ENCODE data around the gene NRCAM. TPM values are rescaled to one million over a fixed set of nuclear protein-coding genes. Genes with fewer than 3 reads are reported as not detected.

The NRCAM gene
- total RNA-seq, 5 donors from 2014 or later (not counting 1 experiment from before 2014, with no cell fraction given) = 3.1 to 10.7 (median 5.0) TPM

DNA sequence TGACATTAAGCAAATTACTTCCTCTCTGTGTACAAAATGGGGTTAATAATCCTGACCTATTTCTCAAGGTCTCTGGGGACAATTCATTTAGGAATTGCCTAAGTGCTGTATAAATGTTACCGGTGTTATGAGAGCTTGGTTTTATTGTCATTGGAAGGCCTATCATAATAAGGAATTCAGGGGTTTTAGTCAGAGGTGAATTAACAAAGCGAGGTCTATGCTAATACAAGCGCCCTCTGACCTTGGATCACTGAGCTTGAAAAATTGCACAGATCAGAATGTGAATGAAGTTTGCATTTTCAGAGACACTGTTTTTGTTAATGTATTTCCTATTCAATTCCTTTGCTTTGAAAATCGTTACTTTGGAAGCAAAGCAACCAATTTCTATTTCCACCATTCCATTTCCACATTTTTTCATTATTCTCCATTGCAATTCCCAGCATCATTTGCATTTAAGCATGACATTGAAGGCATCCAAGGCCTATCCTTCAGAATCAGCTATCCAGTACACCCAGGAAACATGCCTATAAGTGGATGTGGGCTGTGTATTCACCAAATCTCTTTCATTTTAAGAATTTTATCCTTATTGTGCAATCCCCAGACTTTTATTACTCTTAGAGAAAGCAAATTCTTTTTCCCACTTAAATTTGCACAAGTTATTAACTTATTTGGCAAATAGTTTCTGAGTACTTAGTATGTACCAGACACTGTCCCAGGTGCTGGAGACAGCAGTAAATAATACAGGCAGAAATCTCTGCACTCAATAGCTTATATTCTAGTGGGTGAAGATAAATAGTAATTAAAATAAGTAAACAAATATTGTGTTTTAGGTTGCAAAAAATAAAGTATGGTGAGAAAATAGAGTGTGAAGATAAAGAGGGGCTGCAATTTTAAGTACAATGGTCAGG is 133.1 kb downstream of the NRCAM start:
- POLR2A ChIA-PET = no interaction called here
- no peak overlapping the region for H3K27ac Mint-ChIP-seq

DNA sequence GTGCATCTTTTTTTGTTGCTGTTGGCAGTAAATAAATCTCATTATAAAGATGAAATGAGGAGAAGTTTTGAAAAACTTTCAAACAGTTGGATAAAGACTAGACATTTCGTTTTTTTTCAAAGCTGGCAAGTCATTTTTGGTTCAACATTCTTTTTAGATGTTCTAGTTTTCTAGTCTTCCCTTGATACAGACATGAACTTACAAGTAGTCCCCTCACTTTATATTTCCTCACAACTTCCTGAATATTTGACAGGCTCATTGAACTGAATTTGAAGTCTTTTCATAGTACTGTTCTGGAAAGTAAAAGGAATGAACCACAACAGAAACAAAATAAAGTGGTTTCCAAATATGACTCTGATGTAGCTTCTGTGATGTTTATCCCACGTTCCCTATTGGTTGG is 134.2 kb downstream of the NRCAM start:
- Histone ChIP-seq H3K27me3 (replicated peaks in 1 of 2; ENCODE audit: control insufficient read depth in 2 of 2, extremely low read depth in 1 of 2, insufficient read depth in 2 of 2, low read length in 1 of 2) (no peaks in the 10 kb centered on the region), H3K9me3 (no peaks in the 10 kb centered on the region), H3K36me3 (ENCODE audit: control insufficient read depth in 2 of 2, extremely low read depth in 1 of 2, insufficient read depth in 1 of 2, low read length in 1 of 2) (no peaks in the 10 kb centered on the region), H3K27ac (ENCODE audit: low read length) (no peak overlapping the region), H3K4me1 (ENCODE audit: control insufficient read depth in 1 of 2, extremely low read depth in 1 of 2, insufficient read depth in 2 of 2, low read length in 2 of 2) (no peaks in the 10 kb centered on the region), H3K4me3 (ENCODE audit: control insufficient read depth in 1 of 2, extremely low read depth in 1 of 2, low read length in 1 of 2) (no peak overlapping the region)
- H3K36me3 Mint-ChIP-seq = no peaks in the 10 kb centered on the region
- CTCF ChIA-PET = interaction anchor here in 1 of 2 donors (0.6 kb wide), 1 partner anchor 62 kb away, joined by 3 read pairs; no protein-coding TSS in a partner anchor
- POLR2A ChIA-PET = no interaction called here
- H3K4me1 Mint-ChIP-seq = no peaks in the 10 kb centered on the region
- WGBS (ENCODE audit: insufficient coverage) = 43% methylated on average over 1 of the region's 2 CpGs
- ATAC-seq (replicated peaks in 1 of 4) (no peak), DNase-seq (no peak)
- H3K27me3 Mint-ChIP-seq = peaks cover 0 to 5% of the 10 kb centered on the region in 2 donors
- H3K9me3 Mint-ChIP-seq = no peaks in the 10 kb centered on the region
- no peak overlapping the region for H3K4me3 Mint-ChIP-seq
- H3K27ac Mint-ChIP-seq = no peak overlapping the region

More for the DNA sequence above, 133.1 kb downstream of the NRCAM start:
- Histone ChIP-seq H3K4me1 (ENCODE audit: control insufficient read depth in 1 of 2, extremely low read depth in 1 of 2, insufficient read depth in 2 of 2, low read length in 2 of 2) (no peaks in the 10 kb centered on the region), H3K27ac (ENCODE audit: low read length) (no peak overlapping the region), H3K36me3 (ENCODE audit: control insufficient read depth in 2 of 2, extremely low read depth in 1 of 2, insufficient read depth in 1 of 2, low read length in 1 of 2) (no peaks in the 10 kb centered on the region), H3K4me3 (ENCODE audit: control insufficient read depth in 1 of 2, extremely low read depth in 1 of 2, low read length in 1 of 2) (no peak overlapping the region), H3K9me3 (no peaks in the 10 kb centered on the region), H3K27me3 (replicated peaks in 1 of 2; ENCODE audit: control insufficient read depth in 2 of 2, extremely low read depth in 1 of 2, insufficient read depth in 2 of 2, low read length in 1 of 2) (no peaks in the 10 kb centered on the region)
- H3K9me3 Mint-ChIP-seq = no peaks in the 10 kb centered on the region
- no peak for DNase-seq
- no peaks in the 10 kb centered on the region for H3K36me3 Mint-ChIP-seq
- ATAC-seq (replicated peaks in 1 of 4) = no peak
- H3K4me3 Mint-ChIP-seq = no peak overlapping the region
- 75% methylated on average over 2 of the region's 4 CpGs for WGBS (ENCODE audit: insufficient coverage)
- CTCF ChIA-PET = interaction anchor here in 1 of 2 donors (0.6 kb wide), 1 partner anchor 61 kb away, joined by 3 read pairs; no protein-coding TSS in a partner anchor
- peaks cover 0 to 5% (median 0%) of the 10 kb centered on the region in 3 donors for H3K4me1 Mint-ChIP-seq
- H3K27me3 Mint-ChIP-seq = no peaks in the 10 kb centered on the region

DNA sequence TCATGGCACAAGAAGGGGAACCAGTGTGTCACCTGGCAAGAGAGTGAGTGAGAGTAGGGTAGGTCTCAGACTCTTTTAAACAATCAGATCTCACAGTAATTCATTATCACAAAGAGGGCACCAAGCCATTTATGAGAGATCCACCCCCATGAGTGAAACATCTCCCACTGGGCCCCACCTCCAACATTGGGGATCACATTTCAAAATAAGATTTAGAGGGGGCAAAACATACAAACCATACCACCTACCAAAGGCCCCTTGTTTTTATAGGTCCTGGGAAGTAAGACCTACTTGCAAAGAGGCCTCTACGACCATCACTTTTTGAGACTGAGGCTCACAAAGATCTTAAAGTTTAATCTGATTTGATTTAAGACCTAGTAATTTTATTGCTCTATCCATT is 134.9 kb downstream of the NRCAM start:
- ChIA-PET CTCF (no interaction called here), POLR2A (no interaction called here)
- H3K4me3 ChIP-seq (ENCODE audit: control insufficient read depth in 1 of 2, extremely low read depth in 1 of 2, low read length in 1 of 2) = no peak overlapping the region
- H3K4me1 ChIP-seq (ENCODE audit: control insufficient read depth in 1 of 2, extremely low read depth in 1 of 2, insufficient read depth in 2 of 2, low read length in 2 of 2) = no peaks in the 10 kb centered on the region
- no peaks in the 10 kb centered on the region for H3K27me3 ChIP-seq (replicated peaks in 1 of 2; ENCODE audit: control insufficient read depth in 2 of 2, extremely low read depth in 1 of 2, insufficient read depth in 2 of 2, low read length in 1 of 2)
- Mint-ChIP-seq H3K27ac (no peak overlapping the region), H3K36me3 (no peaks in the 10 kb centered on the region), H3K27me3 (peaks cover 0 to 5% of the 10 kb centered on the region in 2 donors), H3K9me3 (no peaks in the 10 kb centered on the region), H3K4me3 (no peak overlapping the region), H3K4me1 (no peaks in the 10 kb centered on the region)
- H3K27ac ChIP-seq (ENCODE audit: low read length) = no peak overlapping the region
- ATAC-seq (replicated peaks in 1 of 4) (no peak), DNase-seq (no peak)
- H3K9me3 ChIP-seq = no peaks in the 10 kb centered on the region
- no peaks in the 10 kb centered on the region for H3K36me3 ChIP-seq (ENCODE audit: control insufficient read depth in 2 of 2, extremely low read depth in 1 of 2, insufficient read depth in 1 of 2, low read length in 1 of 2)
- no CpG with 5 or more reads among the region's 1 CpG for WGBS (ENCODE audit: insufficient coverage)

DNA sequence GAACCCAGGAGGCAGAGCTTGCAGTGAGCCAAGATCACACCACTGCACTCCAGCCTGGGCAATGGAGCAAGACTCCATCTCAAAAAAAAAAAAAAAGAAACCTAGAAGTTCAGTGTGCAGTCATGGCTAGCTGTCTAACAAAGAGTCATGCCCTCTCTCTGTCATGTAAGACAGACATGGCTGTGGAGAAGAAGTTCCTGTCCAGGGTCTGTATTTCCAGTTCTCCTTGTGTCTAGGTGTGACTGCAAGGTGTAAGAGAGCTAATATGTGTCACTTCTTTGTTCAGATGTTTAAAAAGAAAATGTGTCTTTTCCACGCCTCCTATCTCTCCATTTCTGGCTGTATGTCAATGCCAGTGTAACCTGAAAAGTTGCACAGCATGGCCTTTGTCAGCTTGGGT is 139.5 kb downstream of the NRCAM start:
- Mint-ChIP-seq H3K9me3 (no peaks in the 10 kb centered on the region), H3K4me3 (no peak overlapping the region), H3K4me1 (no peaks in the 10 kb centered on the region), H3K27me3 (peaks cover 0 to 5% of the 10 kb centered on the region in 2 donors), H3K27ac (no peak overlapping the region), H3K36me3 (no peaks in the 10 kb centered on the region)
- H3K4me1 ChIP-seq (ENCODE audit: control insufficient read depth in 1 of 2, extremely low read depth in 1 of 2, insufficient read depth in 2 of 2, low read length in 2 of 2) = no peaks in the 10 kb centered on the region
- H3K36me3 ChIP-seq (ENCODE audit: control insufficient read depth in 2 of 2, extremely low read depth in 1 of 2, insufficient read depth in 1 of 2, low read length in 1 of 2) = no peaks in the 10 kb centered on the region
- no peaks in the 10 kb centered on the region for H3K27me3 ChIP-seq (replicated peaks in 1 of 2; ENCODE audit: control insufficient read depth in 2 of 2, extremely low read depth in 1 of 2, insufficient read depth in 2 of 2, low read length in 1 of 2)
- H3K4me3 ChIP-seq (ENCODE audit: control insufficient read depth in 1 of 2, extremely low read depth in 1 of 2, low read length in 1 of 2) = no peak overlapping the region
- no peak for DNase-seq
- WGBS (ENCODE audit: insufficient coverage) = no CpG with 5 or more reads among the region's 1 CpG
- ChIA-PET CTCF (no interaction called here), POLR2A (no interaction called here)
- H3K27ac ChIP-seq (ENCODE audit: low read length) = no peak overlapping the region
- no peak for ATAC-seq (replicated peaks in 1 of 4)
- H3K9me3 ChIP-seq = no peaks in the 10 kb centered on the region

DNA sequence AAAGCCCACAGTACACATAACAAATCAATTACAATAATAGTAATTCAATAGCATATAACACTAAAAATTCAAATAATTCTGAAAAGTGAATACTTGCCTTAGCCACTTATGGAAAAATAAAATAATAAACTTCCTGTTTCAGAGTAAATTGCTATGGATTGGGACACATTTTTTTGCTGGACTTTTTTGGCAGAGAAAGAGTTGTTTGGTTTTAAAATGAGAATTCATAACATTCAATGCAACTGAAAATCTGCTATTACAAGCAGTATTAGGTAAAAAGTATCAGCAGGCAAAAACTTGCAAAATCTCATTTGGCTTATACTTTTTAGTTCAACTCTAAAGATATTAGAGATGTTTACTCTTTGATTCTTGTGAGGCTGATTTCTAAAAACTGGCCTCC is 141.7 kb downstream of the NRCAM start:
- Mint-ChIP-seq H3K27me3 (peaks cover 0 to 5% of the 10 kb centered on the region in 2 donors), H3K36me3 (no peaks in the 10 kb centered on the region), H3K4me3 (no peak overlapping the region), H3K4me1 (no peaks in the 10 kb centered on the region), H3K27ac (no peak overlapping the region), H3K9me3 (no peaks in the 10 kb centered on the region)
- ATAC-seq (replicated peaks in 1 of 4) (no peak), DNase-seq (no peak)
- POLR2A ChIA-PET = no interaction called here
- Histone ChIP-seq H3K9me3 (no peaks in the 10 kb centered on the region), H3K4me3 (ENCODE audit: control insufficient read depth in 1 of 2, extremely low read depth in 1 of 2, low read length in 1 of 2) (no peak overlapping the region), H3K27ac (ENCODE audit: low read length) (no peak overlapping the region), H3K27me3 (replicated peaks in 1 of 2; ENCODE audit: control insufficient read depth in 2 of 2, extremely low read depth in 1 of 2, insufficient read depth in 2 of 2, low read length in 1 of 2) (no peaks in the 10 kb centered on the region), H3K36me3 (ENCODE audit: control insufficient read depth in 2 of 2, extremely low read depth in 1 of 2, insufficient read depth in 1 of 2, low read length in 1 of 2) (no peaks in the 10 kb centered on the region), H3K4me1 (ENCODE audit: control insufficient read depth in 1 of 2, extremely low read depth in 1 of 2, insufficient read depth in 2 of 2, low read length in 2 of 2) (no peaks in the 10 kb centered on the region)
- CTCF ChIA-PET = no interaction called here

DNA sequence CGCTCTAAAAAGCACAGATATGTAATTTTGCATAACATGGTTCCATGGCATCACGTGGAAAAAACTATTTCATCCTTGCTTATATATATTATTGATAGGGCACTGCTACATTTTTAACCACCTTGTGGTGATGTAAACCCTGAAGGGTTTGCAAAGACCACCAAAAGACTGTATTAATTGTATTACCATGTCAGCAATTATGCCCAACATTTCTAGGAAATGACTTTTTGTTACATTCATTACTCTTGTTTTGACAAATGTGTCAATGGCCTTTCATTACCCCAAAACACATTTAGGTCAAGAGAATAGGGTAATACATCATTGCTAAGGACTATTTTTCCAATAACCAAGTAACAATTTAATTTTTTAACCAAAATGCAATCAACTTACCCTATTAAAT is 142.2 kb downstream of the NRCAM start:
- no peak overlapping the region for H3K4me3 Mint-ChIP-seq
- DNase-seq = no peak
- Histone ChIP-seq H3K9me3 (no peaks in the 10 kb centered on the region), H3K27ac (ENCODE audit: low read length) (no peak overlapping the region), H3K36me3 (ENCODE audit: control insufficient read depth in 2 of 2, extremely low read depth in 1 of 2, insufficient read depth in 1 of 2, low read length in 1 of 2) (no peaks in the 10 kb centered on the region), H3K4me1 (ENCODE audit: control insufficient read depth in 1 of 2, extremely low read depth in 1 of 2, insufficient read depth in 2 of 2, low read length in 2 of 2) (no peaks in the 10 kb centered on the region), H3K27me3 (replicated peaks in 1 of 2; ENCODE audit: control insufficient read depth in 2 of 2, extremely low read depth in 1 of 2, insufficient read depth in 2 of 2, low read length in 1 of 2) (no peaks in the 10 kb centered on the region), H3K4me3 (ENCODE audit: control insufficient read depth in 1 of 2, extremely low read depth in 1 of 2, low read length in 1 of 2) (no peak overlapping the region)
- H3K9me3 Mint-ChIP-seq = no peaks in the 10 kb centered on the region
- no peak for ATAC-seq (replicated peaks in 1 of 4)
- H3K27ac Mint-ChIP-seq = no peak overlapping the region
- no CpG with 5 or more reads among the region's 2 CpGs for WGBS (ENCODE audit: insufficient coverage)
- peaks cover 0 to 5% of the 10 kb centered on the region in 2 donors for H3K27me3 Mint-ChIP-seq
- H3K4me1 Mint-ChIP-seq = no peaks in the 10 kb centered on the region
- ChIA-PET CTCF (no interaction called here), POLR2A (no interaction called here)
- H3K36me3 Mint-ChIP-seq = no peaks in the 10 kb centered on the region

Measured in T-cell (primary cell).